HCT116 (cell line): ENCODE measurements around the gene EIF4G3. TPM values are rescaled to one million over a fixed set of nuclear protein-coding genes. Genes with fewer than 3 reads are reported as not detected.

Experiments used
- ATAC-seq: fragments of 200-7000 bp; cut with Tn5 transposase; 2 replicates; pipeline ENCODE4 v1.9.1; 2020; ENCODE audit warnings: mild to moderate bottlenecking, moderate library complexity
- BruUV-seq: library from RNA; stranded (reverse); fragments of 400-500 nt; replicated peaks from 2 replicates; lab custom pipeline; 2021; lab: Mats Ljungman, UMichigan
- CTCF ChIA-PET: fragments of 300-600 bp; sonication (Branson Sonifier 250); formaldehyde crosslinking; loops from one replicate; lab custom pipeline; 2021; ENCODE audit warnings: antibody characterized with exemption; lab: Charles Lee
- POLR2A ChIA-PET: fragments of 300-600, 350-600 bp; sonication (Branson Sonifier 250); formaldehyde crosslinking; loops from one replicate; lab custom pipeline; 2021; ENCODE audit warnings: antibody characterized with exemption; lab: Charles Lee
- RAD21 ChIA-PET, 2 experiments: fragments of 300-600 bp; sonication (Branson Sonifier 250); formaldehyde crosslinking; loops; one replicate each; lab custom pipeline; 2023; ENCODE audit warnings: low total read pairs in 2 of 2; ENCODE audit not compliant: uncharacterized antibody in 2 of 2, unreplicated experiment in 2 of 2, low non-redundant PET in 1 of 2; lab: Charles Lee
- DNase-seq: peaks from one replicate; pipeline ENCODE4 v3.0.0-alpha.2; 2010; ENCODE audit warnings: low read depth, low spot score
- H2AFZ ChIP-seq: fragments of 200-600 bp; shearing (Covaris generic), sonication (generic); 2 replicates; pipeline ENCODE4 v1.6.1; 2017; ENCODE audit warnings: low read depth, mixed run types, mixed read lengths, antibody characterized with exemption, low read length; ENCODE audit not compliant: poor library complexity, severe bottlenecking
- H3K27ac ChIP-seq: 2 replicates; pipeline ENCODE4 v1.5.1; 2012; ENCODE audit warnings: low read depth, low read length
- H3K27me3 ChIP-seq: fragments of 200-600 bp; sonication (generic); 2 replicates; pipeline ENCODE4 v1.6.1; 2016; ENCODE audit warnings: mixed run types, low read length, mixed read lengths; ENCODE audit not compliant: insufficient read depth
- H3K36me3 ChIP-seq, 2 experiments: fragments of 200-500 bp in 1 of 2; fragments of 200-600 bp in 1 of 2; sonication (Bioruptor generic) in 1 of 2; sonication (generic) in 1 of 2; 2 replicates each; pipeline versions ENCODE4 v1.5.1 to v1.6.1; 2014 to 2016; ENCODE audit warnings: low read length in 2 of 2, inconsistent platforms in 1 of 2, mixed read lengths in 1 of 2, mixed run types in 1 of 2; ENCODE audit not compliant: insufficient read depth in 2 of 2, control insufficient read depth in 1 of 2
- H3K4me1 ChIP-seq, 2 experiments: fragments of 200-600 bp in 1 of 2; sonication (generic) in 1 of 2; 2 replicates each; pipeline versions ENCODE4 v1.5.1 to v1.6.1; 2012 to 2017; ENCODE audit warnings: low read length in 2 of 2, inconsistent platforms in 1 of 2, mild to moderate bottlenecking in 1 of 2, mixed read lengths in 1 of 2, mixed run types in 1 of 2, moderate library complexity in 1 of 2; ENCODE audit not compliant: insufficient read depth in 2 of 2, control insufficient read depth in 1 of 2
- H3K4me2 ChIP-seq: fragments of 200-600 bp; sonication (generic); 2 replicates; pipeline ENCODE4 v1.6.1; 2017; ENCODE audit warnings: mixed run types, low read length, mixed read lengths
- H3K4me3 ChIP-seq, 2 experiments: fragments of 200-600 bp in 1 of 2; sonication (generic) in 1 of 2; replicated peaks in 1 of 2; 2 replicates each; pipeline ENCODE4 v1.5.1; 2011 to 2016; ENCODE audit warnings: low read length in 2 of 2, control low read depth in 1 of 2, low read depth in 1 of 2, mild to moderate bottlenecking in 1 of 2, mixed read lengths in 1 of 2, mixed run types in 1 of 2
- H3K79me2 ChIP-seq: fragments of 200-600 bp; sonication (generic); 2 replicates; pipeline ENCODE4 v1.6.1; 2017; ENCODE audit warnings: mild to moderate bottlenecking, mixed run types, low read length, moderate library complexity, mixed read lengths; ENCODE audit not compliant: insufficient read depth
- H3K9ac ChIP-seq: fragments of 200-600 bp; sonication (generic); 2 replicates; pipeline ENCODE4 v1.6.1; 2016; ENCODE audit warnings: low read length, mixed read lengths
- H3K9me2 ChIP-seq: fragments of 200-600 bp; sonication (generic), shearing (Covaris generic); 2 replicates; pipeline ENCODE4 v1.6.1; 2017; ENCODE audit warnings: mixed run types, mild to moderate bottlenecking, moderate library complexity; ENCODE audit not compliant: insufficient read depth
- H3K9me3 ChIP-seq, 2 experiments: fragments of 200-500 bp in 1 of 2; fragments of 200-600 bp in 1 of 2; sonication (Bioruptor generic) in 1 of 2; sonication (generic) in 1 of 2; 2 replicates each; pipeline ENCODE4 v1.6.1; 2014 to 2017; ENCODE audit warnings: low read length in 2 of 2, mixed read lengths in 2 of 2, inconsistent platforms in 1 of 2, low read depth in 1 of 2, mild to moderate bottlenecking in 1 of 2, mixed run types in 1 of 2, moderate library complexity in 1 of 2; ENCODE audit not compliant: control insufficient read depth in 1 of 2, insufficient read depth in 1 of 2
- H4K20me1 ChIP-seq: fragments of 200-600 bp; sonication (generic), shearing (Covaris generic); 2 replicates; pipeline ENCODE4 v1.6.1; 2017; ENCODE audit warnings: mixed run types, mild to moderate bottlenecking, moderate library complexity; ENCODE audit not compliant: insufficient read depth
- CEBPB ChIP-seq: IDR thresholded peaks from 2 replicates; pipeline ENCODE4 v1.6.1; 2012; ENCODE audit warnings: low read depth
- FOSL1 ChIP-seq: IDR thresholded peaks from 2 replicates; pipeline ENCODE4 v1.6.1; 2012; ENCODE audit warnings: low read depth
- POLR2AphosphoS5 ChIP-seq: IDR thresholded peaks from 2 replicates; pipeline ENCODE4 v1.6.1; 2011; ENCODE audit warnings: mild to moderate bottlenecking, low read depth, low read length, moderate library complexity
- RAD21 ChIP-seq: IDR thresholded peaks from 2 replicates; pipeline ENCODE4 v1.6.1; 2012; ENCODE audit warnings: low read depth, mild to moderate bottlenecking
- REST ChIP-seq: IDR thresholded peaks from 2 replicates; pipeline ENCODE4 v1.6.1; 2012; ENCODE audit warnings: low read depth
- SIN3A ChIP-seq: IDR thresholded peaks from 2 replicates; pipeline ENCODE4 v1.6.1; 2012; ENCODE audit warnings: low read depth
- SRF ChIP-seq: IDR thresholded peaks from 2 replicates; pipeline ENCODE4 v1.6.1; 2012; ENCODE audit warnings: low read depth
- TCF7L2 ChIP-seq: IDR thresholded peaks from 2 replicates; pipeline ENCODE4 v1.7.0; 2011; ENCODE audit warnings: borderline replicate concordance, inconsistent platforms; ENCODE audit not compliant: insufficient read depth, insufficient read length; ENCODE audit errors: extremely low read depth
- ZFX ChIP-seq: fragments of 450-650 bp; IDR thresholded peaks from 2 replicates; pipeline ENCODE4 v1.6.1; 2017
- ZNF274 ChIP-seq: fragments of 200-500 bp; sonication (Bioruptor generic); IDR thresholded peaks from 2 replicates; pipeline ENCODE4 v1.6.1; 2014; ENCODE audit warnings: mild to moderate bottlenecking, low read depth, low read length, inconsistent platforms
- intact Hi-C: fragments of 100-400 bp; cut with micrococcal nuclease; formaldehyde crosslinking; loops from 2 replicates; pipeline ENCODE4 v1.10.0; 2022
- total RNA-seq: library from RNA; stranded (reverse); gene quantifications from one replicate; pipeline ENCODE4 v1.2.1, GENCODE V29; 2021; ENCODE audit not compliant: unreplicated experiment

Gene EIF4G3
- total RNA-seq, 1 experiment from 2014 or later, result 40.1 TPM

DNA sequence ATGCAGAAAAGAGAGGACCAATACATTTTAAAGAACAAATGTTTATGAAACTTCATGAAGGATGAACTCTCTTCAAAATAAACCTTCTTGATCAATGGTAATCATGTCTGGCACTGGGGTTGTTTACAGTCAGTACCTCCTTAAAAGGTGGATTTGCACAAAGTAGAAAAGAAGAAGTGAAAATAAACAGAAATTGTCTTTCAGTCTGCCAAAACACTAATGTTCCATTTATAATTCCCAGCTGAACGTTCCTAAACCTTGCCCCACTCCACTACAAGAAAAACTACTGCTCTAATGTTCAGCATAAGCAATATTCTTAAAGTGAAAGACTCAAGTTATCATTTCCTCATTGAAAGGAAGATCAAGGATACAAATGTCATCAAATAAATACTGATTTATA lies 86.2 kb downstream of the EIF4G3 start (continued):
- TF ChIP-seq SIN3A (no peak), ZNF274 (no peak), FOSL1 (no peak), CEBPB (no peak)

DNA sequence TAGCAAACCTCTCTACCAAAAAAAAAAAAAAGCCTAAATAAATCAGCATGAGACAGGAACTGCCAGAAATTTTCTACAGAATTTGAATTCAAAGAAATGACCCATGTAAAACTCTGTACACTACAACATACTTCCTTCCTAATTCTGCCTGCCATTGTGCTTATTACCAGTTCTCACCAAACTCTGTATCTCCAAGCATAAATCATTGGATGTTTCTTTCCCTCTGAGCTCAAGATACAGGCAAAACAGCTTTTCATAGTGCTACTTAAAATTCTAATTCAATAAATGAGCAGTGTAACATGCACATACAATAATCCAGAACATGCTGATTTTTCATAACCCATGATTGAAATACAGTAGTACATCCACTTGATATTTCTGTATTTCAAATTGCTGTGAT lies 87.0 kb downstream of the EIF4G3 start:
- ChIA-PET POLR2A (no interaction called here), RAD21 (no interaction called here), CTCF (no interaction called here)
- H2AFZ ChIP-seq, result no peak overlapping the region
- DNase-seq, result no peak
- H4K20me1 ChIP-seq, result no peaks in the 10 kb centered on the region
- peaks cover 10 to 16% of the 10 kb centered on the region in 2 experiments for H3K4me1 ChIP-seq
- BruUV-seq, result no TSS peak
- ATAC-seq, result no peak
- H3K79me2 ChIP-seq, result peaks cover 4% of the 10 kb centered on the region; the same call in 1 of the 2 replicates
- no peaks in the 10 kb centered on the region for H3K36me3 ChIP-seq
- intact Hi-C loops, result no loop called here
- no peaks in the 10 kb centered on the region for H3K27me3 ChIP-seq
- no peak overlapping the region for H3K4me3 ChIP-seq
- no peak overlapping the region for H3K4me2 ChIP-seq
- H3K27ac ChIP-seq, result no peak overlapping the region
- TF ChIP-seq POLR2AphosphoS5 (no peak), REST (no peak), SRF (no peak), ZFX (no peak), RAD21 (no peak), FOSL1 (no peak), ZNF274 (no peak), TCF7L2 (no peak)
- H3K9ac ChIP-seq, result no peak overlapping the region
- no peaks in the 10 kb centered on the region for H3K9me2 ChIP-seq
- H3K9me3 ChIP-seq, result no peaks in the 10 kb centered on the region
